Stimulated activated CD4-positive, alpha-beta T cell treated with anti-CD3 and anti-CD28 coated beads, Interleukin-4, amount 100 ng/mL, for 4 hours (primary cell): ENCODE results near the gene ST6GAL2.

ENCODE experiments used
- DNase-seq, 2 experiments: peaks; one replicate each; pipeline ENCODE4 v3.0.0-alpha.2; 2020

Gene ST6GAL2

GRCh38 chr2:106825161-106825560 lies 60.8 kb downstream of the ST6GAL2 start:
- DNase-seq, result no peak

GRCh38 chr2:106816974-106817373 lies 69.0 kb downstream of the ST6GAL2 start:
- DNase-seq, result no peak

GRCh38 chr2:106812841-106813240 lies 73.1 kb downstream of the ST6GAL2 start:
- DNase-seq, result no peak

GRCh38 chr2:106812383-106812782 lies 73.6 kb downstream of the ST6GAL2 start:
- DNase-seq, result no peak

- DNase-seq, result no peak
Measured at GRCh38 chr2:106805716-106806115, 80.3 kb downstream of the ST6GAL2 start.

GRCh38 chr2:106804161-106804560 lies 81.8 kb downstream of the ST6GAL2 start:
- no peak for DNase-seq

GRCh38 chr2:106800976-106801655 lies 84.9 kb downstream of the ST6GAL2 start:
- DNase-seq, result no peak

GRCh38 chr2:106800180-106800579 lies 85.8 kb downstream of the ST6GAL2 start:
- DNase-seq, result no peak

- no peak for DNase-seq
Measured at GRCh38 chr2:106798826-106799552, 87.0 kb downstream of the ST6GAL2 start.

GRCh38 chr2:106797494-106797893 lies 88.5 kb downstream of the ST6GAL2 start:
- no peak for DNase-seq

- no peak for DNase-seq
Measured at GRCh38 chr2:106792671-106793070, 93.3 kb downstream of the ST6GAL2 start.

GRCh38 chr2:106789185-106789584 lies 96.8 kb downstream of the ST6GAL2 start:
- DNase-seq, result no peak

GRCh38 chr2:106782681-106783080 lies 103.3 kb downstream of the ST6GAL2 start:
- no peak for DNase-seq

GRCh38 chr2:106781196-106781595 lies 104.8 kb downstream of the ST6GAL2 start:
- DNase-seq, result no peak

GRCh38 chr2:106771811-106772210 lies 114.2 kb downstream of the ST6GAL2 start:
- DNase-seq, result no peak

- no peak for DNase-seq
Measured at GRCh38 chr2:106770986-106771385, 115.0 kb downstream of the ST6GAL2 start.

- no peak for DNase-seq
Measured at GRCh38 chr2:106764614-106765013, 121.4 kb downstream of the ST6GAL2 start.

GRCh38 chr2:106759966-106760365 lies 126.0 kb downstream of the ST6GAL2 start:
- no peak for DNase-seq

GRCh38 chr2:106758901-106759497 lies 127.0 kb downstream of the ST6GAL2 start:
- no peak for DNase-seq
